CD4-positive, alpha-beta T cell treated with Interleukin-6 at 100 ng/mL for 8 hours (primary cell): ENCODE data around the gene RPL36A.

ENCODE experiments used
- DNase-seq: peaks from one replicate; pipeline ENCODE4 v3.0.0-alpha.2; 2020; ENCODE audit warnings: mixed read lengths, low spot score

Gene RPL36A

DNA sequence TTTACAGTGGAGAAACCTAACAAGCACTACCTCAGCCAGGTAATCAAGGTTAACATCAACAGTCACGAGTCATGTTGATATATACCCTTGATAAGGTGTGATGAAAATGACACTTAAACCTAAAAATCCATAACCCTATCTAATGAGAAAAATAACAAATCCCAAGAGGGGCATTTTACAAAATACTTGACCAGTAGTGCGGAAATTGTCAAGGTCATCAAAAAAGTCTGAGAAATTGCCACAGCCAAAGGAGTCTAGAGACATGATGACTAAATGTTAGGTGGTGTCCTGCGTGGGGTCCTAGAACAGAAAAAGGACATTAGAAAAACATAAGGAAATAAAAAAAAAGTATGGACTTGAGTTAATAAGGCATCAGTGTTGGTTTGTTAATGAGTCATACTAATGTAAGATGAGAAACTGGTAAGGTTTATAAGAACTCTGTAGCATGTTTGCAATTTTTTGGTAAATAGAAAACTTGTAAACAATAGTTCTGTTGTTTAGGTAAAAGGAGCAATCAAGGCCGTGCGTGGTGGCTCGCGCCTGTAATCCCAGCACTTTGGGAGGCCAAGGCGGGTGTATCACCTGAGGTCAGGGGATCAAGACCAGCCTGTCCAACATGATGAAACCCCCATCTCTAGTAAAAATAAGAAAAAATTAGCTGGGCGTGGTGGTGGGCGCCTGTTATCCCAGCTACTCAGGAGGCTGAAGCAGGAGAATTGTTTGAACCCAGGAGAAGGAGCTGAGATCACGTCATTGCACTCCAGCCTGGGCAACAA lies 2.9 kb downstream of the RPL36A start:
- no peak for DNase-seq

DNA sequence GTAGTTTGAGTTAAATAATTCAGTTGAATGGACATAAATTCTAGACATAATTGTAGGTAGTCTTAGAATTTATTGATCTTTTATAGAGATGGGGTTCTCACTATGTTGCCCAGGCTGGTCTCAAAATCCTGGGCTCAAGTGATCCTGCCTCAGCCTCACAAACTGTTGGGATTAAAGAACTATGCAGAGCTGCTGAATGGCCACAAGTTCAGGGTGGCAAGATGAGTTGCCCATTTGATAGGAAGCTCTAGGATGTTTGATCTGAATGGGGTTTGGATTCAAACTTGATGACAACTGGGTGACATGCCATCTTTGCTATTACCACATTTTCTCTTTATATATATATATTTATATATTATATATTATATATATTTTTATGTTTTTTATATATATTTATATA lies 3.6 kb downstream of the RPL36A start:
- DNase-seq = no peak

DNA sequence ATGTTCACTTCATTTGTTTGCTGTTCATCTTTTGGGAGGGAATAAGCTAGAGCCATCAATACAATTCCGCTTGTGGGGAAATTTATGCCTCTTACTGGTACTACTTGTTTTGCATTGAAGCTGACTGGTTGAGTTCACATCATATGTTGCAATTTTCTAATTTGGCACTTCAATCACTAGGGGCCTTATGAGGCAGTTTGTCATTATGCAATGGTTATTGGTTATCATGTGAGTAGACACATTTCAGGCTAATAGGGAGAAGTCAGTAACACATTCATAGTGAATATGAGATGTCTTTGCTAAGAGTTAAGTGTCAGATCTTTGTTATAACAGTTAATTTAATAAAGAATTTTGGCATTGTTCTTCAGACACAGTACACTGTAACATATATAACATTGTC lies 5.0 kb downstream of the RPL36A start:
- no peak for DNase-seq

DNA sequence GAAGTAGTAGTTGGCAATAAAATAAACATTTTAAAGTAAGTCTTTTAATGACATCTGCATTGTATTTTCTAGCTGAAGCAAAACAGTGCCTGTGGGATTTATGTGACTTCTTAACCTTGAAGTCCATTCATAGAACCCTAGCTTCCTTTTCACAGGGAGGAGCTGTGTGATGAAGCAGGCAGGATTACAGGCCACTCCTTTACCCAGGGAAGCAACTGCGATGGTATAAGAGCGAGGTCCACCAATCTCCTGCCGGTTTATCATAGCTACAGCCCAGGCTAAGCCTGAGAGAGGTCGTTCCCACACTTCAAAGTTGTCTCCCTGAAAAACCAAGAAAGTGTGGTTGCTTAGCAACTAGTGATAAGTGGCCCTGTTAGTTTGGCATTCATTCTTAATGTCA lies 7.0 kb downstream of the RPL36A start:
- no peak for DNase-seq

DNA sequence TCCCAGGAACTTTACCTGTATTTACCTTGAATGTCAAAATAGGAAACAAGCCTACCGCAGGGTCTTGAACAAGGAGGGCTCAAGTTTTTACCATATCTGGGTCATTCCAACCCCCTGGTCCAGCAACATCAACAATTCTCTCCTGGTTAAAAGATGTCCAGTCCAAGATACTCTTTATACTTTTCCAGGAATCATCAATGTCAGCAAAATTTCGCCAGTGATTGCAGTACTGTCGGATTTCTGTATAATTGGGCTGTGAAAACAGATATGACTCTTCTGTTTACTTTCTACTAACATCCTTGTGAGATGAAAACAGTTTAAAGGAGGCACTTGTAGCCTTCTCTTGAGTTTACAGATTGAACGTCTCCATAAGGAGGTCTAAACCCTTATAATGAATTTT lies 7.9 kb downstream of the RPL36A start:
- no peak for DNase-seq

DNA sequence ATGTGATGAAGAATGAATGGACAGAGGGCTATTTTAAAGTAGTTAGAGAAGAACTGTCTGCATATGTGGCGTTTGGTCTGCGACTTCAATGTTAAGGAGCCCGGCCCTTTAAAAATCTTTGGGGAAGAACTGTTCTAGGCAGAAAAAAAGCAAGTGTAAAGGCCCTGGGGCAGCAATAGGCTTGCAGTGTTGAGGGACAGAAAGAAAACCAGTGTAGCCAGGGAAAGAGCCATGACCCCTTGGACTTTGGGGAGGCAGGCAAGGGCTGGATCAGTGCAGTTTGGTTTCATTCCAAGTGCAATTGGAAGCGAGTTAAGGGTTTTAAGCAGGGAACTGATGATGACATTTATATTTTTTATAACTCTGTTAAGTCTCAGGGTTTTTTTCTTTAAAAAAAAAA lies 9.0 kb downstream of the RPL36A start:
- DNase-seq = no peak

DNA sequence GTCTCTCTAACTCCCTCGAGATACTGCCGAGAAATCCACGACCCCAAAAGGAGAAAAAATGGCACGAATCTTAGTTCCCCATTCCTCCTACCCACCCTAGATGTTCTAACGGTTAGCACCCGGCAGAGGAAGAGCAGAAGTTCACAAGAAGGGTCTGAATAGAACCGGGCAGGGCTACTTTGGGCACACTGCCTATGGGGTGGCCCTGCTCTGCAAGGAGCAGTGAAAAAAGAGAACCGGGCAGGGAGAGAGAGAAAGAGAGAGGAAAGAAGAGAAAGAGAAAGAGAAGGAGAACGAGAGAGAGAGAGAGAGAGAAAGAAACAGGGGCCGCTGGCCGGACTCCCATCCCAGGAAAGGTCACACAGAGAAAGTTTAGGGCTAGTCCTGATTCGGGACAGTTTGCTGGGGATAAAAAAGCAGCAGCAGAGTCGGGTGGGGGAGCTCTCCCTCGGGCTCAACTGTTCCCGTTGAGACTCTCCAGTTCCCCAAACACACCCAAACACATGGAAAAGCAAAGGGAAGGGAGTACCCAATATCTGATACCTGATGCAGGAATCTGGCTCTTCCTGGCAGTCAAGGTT lies 16.4 kb downstream of the RPL36A start:
- DNase-seq = no peak

DNA sequence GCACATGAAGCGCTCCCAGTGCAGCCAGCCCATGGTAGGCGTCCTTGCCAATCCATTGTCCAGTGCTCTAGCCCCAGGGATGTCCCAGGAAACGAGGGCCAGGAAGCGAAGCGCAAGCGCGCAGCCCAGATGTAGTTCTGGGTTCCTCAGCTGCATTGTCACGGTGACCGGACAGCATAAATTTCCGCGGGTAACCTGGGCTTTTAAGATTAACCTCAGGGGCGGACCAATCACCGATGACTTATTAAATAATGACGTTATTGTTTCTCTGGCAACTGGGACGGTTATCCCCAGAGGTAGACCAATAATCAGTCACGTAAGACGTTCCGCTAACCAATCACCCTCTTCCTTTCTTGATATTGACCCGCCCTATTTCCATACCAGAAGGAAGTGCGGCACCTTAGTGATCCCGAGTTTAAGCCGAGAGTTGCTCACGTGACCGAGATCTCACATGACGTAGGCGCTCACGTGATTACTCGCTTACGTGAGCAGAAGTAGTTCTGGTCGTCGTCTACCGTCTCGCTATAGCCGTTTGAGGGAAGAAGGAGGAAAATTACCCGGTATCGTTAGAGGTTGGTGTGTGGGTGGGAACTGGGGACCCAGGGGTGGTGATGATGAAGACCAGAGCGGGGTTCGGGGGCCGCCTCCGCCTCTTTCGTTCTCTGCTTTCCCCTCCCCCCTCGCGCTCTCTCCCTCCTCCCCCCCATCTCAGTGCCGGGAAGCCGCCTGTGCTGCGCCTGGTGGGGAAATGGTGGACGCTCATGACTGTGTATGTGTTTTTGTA lies 17.1 kb downstream of the RPL36A start, which contains the start of the genes GLA and HNRNPH2:
GLA (minus strand) TSS at position 178 of the 784 bp plus-strand sequence; CDS start at position 156, 22 bp downstream.
HNRNPH2 (plus strand) TSS at position 475 of the 784 bp plus-strand sequence. CDS start 3,767 bp downstream, outside the sequence.
- DNase-seq = peak; percentile 91

DNA sequence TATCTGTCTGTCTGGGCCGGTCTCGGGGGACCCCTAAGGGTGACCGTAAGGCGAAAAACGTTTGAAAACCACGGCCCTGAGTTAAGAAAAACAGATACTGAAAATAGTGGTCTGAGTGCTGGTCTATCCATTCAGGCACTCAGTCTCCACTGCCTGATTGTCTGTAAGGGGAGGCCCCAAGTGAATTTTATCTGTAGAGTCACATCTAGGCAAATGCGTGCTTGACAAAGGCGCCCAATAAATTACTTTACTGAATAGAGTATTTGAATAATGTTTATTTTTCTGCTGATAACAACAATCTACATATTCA lies 17.7 kb downstream of the RPL36A start:
- no peak for DNase-seq

DNA sequence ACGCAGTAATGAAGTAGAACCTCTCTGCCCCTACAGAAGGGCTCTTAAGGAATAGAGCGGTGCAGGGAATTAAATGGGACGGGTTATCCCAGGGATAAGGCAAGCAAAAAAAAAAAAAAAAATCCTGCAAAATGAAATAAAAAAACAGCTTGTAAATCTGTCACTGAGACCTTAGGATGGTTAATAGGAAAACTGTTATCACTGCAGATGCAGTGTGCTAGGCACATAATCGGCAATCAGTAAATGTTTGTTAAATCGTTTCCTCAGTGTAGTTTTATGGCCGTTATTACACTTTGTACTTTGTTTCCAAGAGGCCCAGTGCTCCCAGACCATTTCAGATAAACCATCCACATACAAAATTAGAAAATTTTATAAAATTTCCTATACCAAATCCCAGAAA lies 18.2 kb downstream of the RPL36A start:
- DNase-seq = no peak

DNA sequence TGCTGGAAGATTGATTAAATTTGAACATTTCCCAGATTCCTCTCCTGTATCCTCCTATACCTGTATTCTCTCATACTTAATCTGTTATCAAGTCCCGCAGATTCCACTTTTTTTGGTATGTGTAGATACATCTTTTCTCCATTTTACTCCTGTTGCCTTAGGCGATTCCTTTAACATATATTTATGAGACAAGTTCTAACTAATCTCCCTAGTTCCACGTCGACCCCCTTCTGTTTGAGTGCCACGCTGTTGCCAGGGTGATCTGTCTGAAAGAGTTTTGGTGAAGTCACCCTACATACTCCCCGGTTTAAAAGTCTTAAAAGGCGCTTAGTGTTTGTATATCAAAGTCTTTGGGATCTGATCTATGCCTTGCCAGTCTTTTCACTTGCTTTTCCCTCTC lies 19.6 kb downstream of the RPL36A start:
- DNase-seq = no peak

DNA sequence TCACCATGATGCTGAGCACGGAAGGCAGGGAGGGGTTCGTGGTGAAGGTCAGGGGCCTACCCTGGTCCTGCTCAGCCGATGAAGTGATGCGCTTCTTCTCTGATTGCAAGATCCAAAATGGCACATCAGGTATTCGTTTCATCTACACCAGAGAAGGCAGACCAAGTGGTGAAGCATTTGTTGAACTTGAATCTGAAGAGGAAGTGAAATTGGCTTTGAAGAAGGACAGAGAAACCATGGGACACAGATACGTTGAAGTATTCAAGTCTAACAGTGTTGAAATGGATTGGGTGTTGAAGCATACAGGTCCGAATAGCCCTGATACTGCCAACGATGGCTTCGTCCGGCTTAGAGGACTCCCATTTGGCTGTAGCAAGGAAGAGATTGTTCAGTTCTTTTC lies 21.2 kb downstream of the RPL36A start:
- no peak for DNase-seq

DNA sequence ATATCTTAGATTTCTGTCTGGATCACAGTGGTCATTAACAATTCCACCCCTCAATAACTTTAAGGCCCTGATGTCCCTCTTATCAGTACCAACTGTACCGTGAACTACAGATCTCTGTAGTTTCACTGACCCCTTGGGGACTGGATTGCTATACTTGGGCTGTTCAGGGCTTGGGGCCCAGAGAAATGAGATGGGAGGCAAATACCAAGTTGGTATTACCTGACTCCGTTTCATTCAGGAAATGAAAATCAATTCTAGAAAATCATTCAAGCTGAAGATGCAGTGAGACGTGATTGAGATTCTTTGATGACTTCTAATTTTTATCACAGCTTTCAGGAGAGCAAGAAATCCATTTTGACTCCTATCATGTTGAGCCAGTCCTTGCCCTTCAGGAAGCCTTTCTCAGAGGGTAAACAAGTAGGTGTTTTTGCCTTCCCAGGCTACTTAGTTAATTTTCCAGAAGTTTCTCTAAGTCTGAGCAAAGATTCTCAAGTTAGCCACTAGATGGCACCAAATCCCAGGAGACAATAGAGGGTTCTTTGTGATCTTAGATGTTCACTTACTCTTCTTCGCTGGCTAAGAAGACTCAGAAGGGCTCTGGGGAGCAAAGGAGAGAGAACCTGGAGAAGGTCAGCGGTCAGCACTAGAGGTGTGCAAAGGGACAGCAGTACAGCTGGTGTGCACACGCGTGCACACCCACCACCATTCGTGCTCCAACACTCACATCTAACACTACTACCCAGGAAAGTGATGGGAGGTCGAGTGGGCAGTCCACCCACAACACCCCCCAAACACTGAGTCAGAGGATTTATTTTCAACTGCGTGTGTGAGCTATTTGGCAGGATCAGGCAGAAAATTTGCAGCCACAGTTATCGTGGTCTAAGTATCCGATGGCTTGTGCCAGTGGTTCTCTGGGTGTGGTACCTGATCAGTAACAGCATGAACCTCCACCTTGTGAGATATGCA lies 24.7 kb downstream of the RPL36A start:
- DNase-seq = peak; percentile 68

DNA sequence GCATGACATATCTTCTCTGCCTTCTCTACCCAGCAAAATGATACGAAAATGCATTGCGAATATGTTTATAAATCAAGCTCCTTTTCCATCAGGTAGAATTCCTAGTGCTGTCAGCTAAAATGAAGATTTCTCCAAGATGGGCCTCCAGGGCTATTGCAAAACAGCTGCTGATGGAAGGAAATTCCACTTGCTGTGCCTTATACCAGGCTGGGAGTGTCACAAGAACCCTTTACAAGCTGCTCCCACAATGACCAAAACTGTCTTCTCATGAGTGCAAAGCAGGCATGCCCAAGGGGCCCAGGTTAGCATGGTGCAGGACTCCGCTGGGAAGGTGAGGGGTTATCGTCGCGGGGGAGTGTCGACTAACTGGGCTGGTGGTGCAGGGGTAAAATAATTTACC lies 25.9 kb downstream of the RPL36A start:
- DNase-seq = no peak

DNA sequence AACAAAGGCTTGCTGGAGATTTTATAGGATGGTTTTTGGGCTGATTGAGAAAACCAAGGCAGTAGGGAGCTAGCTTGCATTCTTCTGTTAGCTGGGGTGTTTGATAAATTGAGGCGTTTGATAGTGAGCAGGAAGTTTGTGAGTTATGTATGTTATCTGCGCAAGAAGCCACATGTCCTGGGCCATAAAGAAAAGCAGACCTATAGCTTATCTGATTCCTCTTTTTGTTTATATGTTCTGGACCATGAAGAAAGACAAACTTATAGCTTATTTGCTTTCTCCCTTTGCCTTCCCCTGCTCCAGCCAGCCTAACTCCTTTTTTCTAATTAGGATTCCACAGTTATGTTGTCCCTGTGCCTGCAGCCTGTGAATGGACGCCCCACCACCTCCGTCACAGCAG lies 26.4 kb downstream of the RPL36A start:
- DNase-seq = no peak

DNA sequence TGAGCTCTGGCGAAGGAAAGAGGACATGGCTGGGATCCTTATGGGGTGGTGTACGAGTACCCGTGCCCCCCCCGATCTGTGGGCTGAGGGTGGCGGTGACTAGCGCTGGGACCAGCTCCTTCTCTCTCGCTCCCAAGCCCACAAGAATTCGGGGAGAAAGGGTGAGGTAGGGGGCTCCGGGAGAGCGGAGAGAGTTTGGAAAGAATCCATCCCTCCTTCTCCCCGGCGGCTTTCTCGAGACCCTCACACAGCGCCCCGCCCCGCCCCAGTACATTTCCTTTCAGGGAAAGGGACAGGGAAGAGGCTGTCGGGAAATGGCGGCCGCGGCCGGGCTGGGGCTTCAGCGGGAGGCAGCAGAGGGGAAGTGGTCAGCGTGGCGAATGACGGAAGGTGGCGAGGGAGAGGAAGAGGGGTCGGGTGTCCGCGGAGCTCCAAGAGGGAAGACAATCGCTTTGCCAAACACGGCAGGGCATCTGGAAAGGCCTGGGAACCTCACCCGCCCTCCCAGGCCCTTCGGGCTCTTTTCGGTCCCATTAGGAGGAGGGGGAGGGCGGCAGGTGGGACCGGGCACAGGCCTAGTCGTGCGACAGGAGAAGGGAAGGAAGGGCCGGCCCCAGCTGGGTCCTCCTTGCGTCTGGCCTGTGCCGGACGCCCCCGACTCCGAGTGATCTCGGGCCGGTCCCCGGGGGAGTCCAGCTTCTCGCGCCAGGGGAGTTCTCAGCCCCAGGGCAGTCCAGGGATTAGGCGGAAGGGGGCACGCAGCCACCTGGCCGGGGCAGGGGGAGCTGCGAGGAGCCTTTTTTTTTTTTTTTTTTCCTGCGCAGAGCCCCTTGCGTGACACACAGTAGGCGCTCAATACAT lies 27.4 kb downstream of the RPL36A start:
- peak; percentile 11 for DNase-seq

DNA sequence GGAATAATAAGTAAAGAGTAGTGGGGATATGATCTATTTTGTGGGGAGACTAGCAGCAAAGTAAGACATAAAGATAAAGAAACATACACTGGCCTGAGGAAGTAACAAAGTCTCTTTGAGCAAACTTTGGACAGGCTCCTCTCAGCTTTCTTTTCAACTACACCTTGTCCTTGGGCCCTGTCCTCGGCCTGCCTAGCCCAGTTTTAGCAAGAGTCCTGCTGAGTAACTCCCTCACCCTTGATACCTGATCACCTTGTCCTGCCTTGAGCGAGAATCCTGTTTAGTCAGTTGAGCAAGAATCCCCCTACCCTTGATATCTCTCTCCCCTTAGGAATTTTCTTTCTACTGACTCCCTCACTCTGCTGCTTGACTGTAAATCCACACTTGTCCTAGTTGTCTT lies 28.7 kb downstream of the RPL36A start:
- no peak for DNase-seq

DNA sequence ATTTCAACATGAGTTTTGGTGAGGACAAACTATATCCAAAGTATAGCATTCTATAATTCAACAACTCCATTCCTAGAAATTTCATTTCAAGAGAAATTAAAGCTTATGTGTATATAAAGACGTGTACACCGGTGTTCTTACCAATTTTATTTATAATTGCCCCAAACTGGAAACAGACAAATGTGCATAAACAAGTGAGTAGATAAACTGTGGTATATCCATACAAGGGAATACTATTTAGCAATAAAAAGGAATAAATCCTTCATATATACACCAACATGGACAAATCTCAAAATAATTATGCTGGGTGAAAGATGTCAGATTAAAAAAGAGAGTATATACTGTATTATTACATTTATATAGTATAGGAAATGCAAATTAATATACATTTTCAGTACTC lies 37.1 kb downstream of the RPL36A start:
- DNase-seq = no peak

DNA sequence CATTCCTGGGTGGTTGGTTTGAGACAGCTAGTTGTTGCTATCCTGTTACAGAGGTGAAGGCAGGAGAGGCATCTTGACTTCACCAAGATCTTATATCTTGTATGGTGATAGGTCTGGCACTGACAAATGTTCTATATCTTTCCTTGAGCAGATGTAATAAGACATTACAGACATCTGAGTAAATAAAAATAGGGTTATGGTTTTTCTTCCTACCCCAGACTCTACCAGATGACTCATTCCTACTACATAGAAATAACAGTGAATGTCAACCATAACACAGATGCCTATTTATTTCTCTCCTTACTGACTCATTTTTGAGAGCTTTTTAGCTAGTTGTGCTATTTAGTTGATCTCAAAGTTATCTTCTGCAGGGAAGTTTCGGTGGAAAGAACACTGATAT lies 39.1 kb downstream of the RPL36A start:
- no peak for DNase-seq

DNA sequence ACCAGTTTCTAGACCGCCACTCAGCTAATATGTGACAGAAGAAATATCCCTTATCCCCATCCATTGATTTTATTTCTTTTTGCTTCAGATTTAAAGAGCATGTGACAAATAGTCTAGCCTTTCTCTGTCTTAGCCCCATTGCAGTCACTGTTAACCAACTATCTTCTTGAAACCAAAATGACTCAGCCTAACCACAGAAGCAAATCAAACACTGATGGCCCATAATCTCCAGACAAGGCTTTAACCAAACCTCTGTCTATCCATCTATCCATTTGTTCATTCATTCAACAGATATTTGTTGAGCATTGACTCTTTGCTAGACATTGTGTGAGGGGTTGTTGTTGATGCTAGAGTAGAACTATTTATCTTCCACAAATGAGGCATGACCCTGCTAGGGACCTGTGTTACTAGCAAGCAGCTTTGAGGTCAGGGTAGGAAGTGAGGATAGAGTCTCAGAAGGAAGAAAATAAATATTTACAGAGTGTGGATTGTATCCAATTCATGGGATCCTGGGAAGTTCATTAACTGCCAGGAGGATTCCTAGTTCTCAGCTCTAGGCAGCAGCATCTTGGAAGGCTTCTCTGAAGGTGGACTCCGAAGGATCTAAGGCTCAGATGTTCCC lies 39.8 kb downstream of the RPL36A start:
- no peak for DNase-seq

DNA sequence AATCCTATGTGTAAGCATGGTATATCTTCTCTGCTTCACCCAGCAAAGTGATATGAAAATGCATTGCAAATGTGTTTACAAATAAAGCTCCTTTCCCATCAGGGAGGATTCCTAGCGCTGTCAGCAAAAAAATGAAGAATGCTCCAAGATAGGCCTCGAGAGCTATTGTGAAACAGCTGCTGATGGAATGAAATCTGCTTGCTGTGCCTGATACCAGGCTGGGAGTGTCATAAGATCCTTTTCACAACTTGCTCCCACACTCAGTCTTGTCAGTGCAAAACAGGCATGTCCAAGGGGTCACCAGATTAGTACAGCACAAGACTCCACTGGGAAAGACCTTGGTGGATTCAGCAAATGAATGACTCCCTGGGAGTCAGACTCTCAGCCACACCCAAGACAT lies 51.3 kb downstream of the RPL36A start:
- DNase-seq = no peak
